ENCODE results near the gene DIP2C. TPM values are rescaled to one million over a fixed set of nuclear protein-coding genes. Genes with fewer than 3 reads are reported as not detected.
"Not testable (repeated sequence)": the region's sequence is repeated elsewhere in the genome, so short reads cannot be mapped to it uniquely, and the experiment has no call there.

Gene DIP2C
- total RNA-seq, 1 donor from 2014 or later = 16.7 TPM

- DNase-seq = not testable (repeated sequence)
Measured at GRCh38 chr10:657816-658350, 31.6 kb downstream of the DIP2C start.

DNA sequence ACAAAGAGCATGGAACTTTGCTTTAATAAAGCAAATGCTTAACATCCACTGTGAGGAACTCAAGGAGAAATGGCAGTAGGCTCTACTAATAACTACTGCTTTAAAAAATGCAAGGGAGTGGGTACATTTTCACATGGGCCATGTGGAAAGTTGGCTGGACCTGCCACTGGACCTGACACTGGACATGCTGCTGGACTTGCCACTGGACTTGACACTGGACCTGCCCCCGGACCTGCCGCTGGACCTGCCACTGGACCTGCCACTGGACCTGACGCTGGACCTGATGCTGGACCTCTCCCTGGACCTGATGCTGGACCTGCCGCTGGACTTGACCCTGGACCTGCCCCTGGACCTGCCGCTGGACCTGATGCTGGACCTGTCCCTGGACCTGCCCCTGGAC lies 32.6 kb downstream of the DIP2C start:
- no peak for DNase-seq

DNA sequence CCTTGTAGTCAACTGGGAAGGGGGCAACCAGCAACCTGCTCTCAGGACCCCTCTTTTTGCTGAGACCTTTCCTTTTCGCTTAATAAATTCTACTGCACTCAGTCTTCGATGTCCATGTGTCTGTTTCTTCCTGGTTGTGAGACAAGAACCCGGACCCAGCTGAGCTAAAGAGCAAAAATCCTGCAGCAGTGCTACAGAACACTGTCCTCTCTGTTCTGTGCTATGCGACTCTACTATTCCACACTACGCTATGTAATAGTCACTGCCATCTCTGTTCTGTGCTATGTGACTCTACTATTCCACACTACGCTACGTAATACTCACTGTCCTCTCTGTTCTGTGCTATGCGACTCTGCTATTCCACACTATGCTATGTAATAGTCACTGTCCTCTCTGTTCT lies 34.3 kb downstream of the DIP2C start:
- no peak for DNase-seq

- no peak for DNase-seq
Measured at GRCh38 chr10:654647-654996, 34.8 kb downstream of the DIP2C start.

DNA sequence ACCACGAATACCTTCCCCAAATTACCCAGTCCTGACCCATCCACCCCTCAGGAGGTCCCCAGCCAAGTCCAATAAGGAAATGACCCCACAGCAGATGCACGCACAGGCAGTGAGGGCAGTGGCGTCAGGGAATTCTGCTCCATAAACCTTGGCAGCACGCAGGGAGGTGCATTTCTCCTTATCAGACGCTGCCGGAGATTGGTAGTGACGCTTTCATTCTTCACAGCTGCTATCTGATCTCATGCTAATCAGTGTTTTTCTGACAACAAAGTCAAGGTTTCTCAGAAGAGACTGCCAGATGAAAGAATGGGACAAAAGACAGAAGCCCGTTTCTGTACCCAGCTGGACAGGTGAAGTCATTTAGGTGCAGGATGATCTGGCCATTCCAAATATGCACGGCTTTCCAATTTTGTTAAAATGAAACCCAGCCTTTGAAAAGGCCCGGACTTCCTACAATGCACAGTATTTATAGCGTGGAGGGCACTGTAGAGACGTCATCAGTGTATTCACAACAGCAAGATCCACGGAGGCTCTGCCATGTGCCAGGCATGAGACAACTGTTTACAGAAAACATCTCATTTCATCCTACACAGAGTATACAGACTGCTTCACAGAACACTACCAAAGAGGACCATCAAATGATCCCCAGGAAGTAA lies 35.3 kb downstream of the DIP2C start:
- DNase-seq = no peak

DNA sequence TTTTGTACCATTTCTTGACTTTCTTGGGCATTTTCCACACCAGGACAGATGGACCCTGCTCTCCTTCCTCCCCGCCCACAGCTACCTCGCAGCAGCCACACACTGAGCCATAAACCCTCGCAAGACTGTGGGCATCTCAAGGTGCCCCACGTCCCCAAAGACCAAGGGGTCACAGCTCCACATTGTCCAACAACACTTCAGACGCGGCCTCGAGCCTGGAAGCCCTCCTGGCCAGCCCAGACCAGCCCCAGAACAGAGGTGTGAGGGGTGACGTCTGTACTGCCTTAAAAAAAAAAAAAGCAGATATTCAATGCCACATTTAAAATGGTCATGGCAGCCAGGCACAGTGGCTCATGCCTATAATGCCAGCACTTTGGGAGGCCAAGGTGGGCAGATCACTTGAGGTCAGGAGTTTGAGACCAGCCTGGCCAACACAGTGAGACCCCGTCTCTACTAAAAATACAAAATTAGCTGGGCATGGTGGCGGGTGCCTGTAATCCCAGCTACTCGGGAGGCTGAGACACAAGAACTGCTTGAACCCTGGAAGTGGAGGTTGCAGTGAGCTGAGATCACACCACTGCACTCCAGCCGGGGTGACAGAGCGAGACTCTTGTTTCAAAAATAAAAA lies 36.5 kb downstream of the DIP2C start:
- not testable (repeated sequence) for DNase-seq

DNA sequence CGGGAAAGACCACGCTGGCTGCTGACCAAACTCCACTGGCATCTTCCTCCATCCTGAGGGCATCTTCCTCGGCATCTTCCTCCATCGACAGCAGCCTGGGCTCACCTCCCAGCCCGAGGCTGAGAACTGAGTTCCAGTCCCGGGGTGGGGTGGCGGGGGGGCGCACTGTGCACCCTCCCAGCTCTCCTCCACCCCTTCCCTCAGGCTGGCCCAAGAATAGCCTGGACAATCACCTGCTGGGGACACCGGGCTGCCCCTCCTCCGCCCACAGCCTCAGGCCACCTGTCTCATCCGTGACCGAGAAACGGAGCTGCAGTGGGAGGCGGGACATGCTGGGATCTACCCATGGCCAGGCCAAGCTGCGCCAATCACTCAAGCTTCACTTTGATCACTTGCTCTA lies 37.2 kb downstream of the DIP2C start:
- DNase-seq = no peak

DNA sequence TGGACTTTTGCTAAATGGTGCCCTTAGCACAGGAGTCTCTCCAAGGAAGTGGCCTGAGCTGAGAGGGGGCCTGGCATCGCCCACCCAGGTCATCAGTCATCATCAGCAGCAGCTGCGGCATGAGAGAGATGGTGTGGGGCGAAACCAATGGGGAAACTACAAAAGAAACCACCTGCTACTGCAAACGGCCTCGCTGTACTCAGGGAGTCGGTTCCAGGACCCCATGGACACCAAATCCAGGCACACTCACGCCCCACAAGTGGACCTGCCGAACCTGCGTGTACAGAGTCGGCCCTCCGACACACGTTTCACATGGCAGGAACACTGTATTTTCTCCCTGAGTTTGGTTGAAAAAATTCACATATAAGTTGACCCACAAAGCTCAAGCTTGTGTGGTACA lies 37.8 kb downstream of the DIP2C start:
- DNase-seq = no peak

DNA sequence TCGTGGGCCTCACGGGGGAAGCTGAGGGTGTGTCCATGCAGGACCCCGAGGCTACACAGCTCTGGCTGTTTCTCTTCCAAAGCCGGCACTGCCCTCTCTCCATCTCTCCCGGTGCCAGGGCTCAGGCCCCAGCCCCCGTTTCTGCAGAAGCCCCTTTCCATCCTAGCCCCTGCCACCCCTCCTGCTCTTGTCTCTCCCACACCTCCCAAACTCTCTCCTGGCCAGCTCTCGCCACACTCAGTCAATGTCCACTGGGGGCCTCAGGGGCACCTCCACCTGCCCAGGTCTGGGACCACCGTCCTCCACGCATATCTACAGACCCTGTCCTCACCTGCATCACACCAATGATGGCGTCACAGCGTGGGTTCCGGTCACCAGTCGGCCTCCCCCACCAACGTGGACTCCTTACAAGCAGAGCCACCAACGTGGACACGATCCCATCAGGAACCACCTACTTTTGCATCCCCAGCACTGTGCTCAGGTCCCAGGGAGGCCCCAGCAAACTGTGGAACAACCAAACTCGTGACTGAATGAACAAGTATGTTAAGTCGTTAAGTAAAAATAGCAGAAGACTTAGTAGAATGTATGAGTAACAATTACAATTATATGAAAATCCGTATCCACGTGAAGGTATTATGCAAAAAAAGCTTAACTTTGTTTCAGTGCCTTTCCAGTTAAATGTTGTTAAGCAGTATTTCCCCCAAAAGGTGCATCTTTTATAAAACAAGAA lies 38.4 kb downstream of the DIP2C start:
- DNase-seq = no peak

DNA sequence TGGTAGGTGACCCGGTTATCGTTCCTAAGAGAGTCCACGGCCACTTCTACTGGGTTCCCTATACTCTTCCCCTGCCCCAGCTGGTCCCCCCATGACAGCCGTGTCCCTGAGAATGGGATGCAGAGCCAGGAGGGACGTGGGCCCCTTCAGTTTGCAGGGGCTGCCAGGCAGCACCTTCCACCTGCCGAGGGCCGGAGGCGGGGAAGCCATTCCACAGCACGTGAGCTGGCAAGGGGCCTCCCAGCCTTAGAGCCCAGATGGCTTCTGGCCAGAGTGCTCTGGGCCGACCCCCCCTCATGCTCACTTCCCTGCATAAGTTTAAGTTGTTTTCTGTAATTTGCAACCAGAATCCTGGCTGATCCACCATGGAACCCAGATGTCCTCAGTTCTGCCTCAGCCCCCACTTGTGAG lies 39.0 kb downstream of the DIP2C start:
- no peak for DNase-seq

DNA sequence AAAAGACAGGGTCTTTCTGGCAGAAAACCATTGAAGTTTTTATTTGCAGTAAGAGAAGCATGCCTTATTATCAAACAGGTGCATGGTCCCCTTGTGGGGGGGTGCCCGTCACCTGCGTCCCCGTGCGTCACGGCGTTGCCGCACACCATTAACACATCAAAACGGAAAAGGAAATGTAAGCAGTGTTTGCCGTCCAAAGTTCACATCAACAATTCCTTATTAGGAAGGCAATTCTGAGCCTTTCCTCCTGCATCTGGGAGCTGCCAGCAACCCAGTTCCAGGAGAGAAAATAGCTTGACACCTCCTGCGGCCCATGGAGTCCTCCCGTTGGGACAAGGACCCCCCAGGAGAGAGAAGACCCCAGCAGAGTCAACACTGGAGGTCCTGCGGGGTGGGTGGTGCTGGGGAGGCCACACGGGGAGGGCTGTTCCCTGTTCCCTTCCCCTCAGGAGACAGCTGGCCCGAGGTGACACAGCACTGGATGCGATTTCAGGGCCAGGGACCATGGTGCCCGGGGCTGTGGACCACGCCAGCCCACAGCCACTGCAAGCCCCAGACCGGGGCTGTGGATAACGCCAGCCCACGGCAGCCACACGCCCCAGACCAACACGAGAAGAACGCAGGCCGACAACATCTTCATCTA lies 39.5 kb downstream of the DIP2C start:
- no peak for DNase-seq

- DNase-seq = no peak
Measured at GRCh38 chr10:649445-649797, 40.0 kb downstream of the DIP2C start.

DNA sequence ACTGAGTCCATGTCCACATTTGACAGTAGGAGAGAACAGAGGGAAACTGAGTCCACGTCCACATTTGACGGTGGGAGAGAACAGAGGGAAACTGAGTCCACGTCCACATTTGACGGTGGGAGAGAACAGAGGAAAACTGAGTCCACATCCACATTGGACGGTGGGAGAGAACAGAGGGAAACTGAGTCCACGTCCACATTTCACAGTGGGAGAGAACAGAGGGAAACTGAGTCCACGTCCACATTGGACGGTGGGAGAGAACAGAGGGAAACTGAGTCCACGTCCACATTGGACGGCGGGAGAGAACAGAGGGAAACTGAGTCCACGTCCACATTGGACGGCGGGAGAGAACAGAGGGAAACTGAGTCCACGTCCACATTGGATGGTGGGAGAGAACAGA lies 42.4 kb downstream of the DIP2C start:
- DNase-seq = not testable (repeated sequence)

DNA sequence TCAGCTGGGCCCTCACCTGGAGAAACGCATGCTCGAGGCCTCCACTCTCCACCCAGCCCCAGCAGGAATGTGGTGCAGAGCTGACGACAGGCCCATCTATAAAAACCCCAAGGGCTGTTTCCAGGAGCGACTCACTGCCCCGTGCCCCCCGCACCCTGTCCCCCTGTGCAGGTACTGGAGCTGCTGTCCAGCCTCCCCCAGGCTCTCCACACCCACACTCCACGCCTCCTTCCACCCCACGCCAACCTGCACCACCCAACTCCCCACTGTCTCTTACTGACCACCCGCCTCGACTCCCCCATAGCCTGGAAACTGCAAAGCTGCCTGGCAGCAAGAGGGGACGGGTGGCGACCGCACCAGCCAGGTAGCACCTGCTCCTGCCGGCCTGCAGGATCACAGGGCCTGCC lies 43.3 kb downstream of the DIP2C start:
- DNase-seq = no peak

DNA sequence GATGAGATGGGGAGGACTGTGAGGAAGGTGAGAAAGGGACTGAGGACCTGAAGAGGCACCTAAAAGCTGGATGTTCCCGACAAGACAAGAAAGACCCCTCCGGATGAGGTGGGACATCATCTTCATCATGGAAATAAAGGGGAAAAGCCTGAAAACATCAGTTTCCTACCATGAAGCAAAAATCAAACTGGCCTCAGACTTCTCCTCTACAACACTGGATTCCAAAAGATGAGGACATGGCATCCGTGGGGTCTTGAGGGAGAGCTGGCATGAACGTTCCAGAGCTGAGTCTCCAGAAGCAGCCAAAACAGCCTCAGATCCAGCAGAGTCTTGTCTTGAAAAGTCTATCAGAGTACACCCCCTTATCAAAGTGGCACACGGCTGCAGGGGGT lies 44.5 kb downstream of the DIP2C start:
- no peak for DNase-seq

DNA sequence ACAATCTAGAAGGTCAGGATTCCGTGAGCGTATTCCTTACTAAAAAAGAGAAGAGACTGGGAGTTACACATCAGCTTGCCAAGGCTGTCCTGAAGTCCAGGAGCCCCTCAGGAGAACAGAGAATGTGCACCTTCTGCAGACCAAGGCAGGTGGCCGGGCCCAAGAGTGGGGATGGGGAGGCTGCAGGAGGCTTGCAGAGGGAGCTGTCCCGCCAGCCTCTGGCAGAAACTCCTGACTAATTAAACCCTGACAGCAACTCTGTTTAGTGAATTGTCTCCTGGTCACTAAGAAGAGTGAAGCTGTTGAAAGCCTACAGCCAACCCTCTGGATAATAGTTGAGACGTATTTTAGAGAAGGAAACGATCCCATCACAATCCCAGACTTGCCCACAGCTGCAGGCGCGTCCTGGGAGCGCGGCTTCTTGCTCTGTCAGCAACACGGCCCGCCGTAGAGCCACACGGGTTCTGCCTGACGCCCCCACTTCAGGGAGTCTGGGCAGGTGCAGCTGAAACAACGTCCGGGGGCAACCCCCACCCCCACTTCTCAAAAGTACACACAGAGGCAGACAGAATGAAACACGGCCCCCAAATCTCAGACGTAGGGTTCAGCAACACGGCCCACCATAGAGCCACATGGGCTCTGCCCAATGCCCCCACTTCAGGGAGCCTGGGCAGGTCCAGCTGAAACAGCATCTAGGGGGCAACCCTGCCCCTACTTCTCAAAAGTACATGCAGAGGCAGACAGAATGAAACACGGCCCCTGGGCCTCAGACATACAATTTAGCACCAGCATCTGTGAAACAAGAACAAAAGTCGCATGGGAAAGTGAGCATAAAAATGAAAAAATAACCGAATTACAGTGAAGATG lies 45.2 kb downstream of the DIP2C start:
- no peak for DNase-seq

DNA sequence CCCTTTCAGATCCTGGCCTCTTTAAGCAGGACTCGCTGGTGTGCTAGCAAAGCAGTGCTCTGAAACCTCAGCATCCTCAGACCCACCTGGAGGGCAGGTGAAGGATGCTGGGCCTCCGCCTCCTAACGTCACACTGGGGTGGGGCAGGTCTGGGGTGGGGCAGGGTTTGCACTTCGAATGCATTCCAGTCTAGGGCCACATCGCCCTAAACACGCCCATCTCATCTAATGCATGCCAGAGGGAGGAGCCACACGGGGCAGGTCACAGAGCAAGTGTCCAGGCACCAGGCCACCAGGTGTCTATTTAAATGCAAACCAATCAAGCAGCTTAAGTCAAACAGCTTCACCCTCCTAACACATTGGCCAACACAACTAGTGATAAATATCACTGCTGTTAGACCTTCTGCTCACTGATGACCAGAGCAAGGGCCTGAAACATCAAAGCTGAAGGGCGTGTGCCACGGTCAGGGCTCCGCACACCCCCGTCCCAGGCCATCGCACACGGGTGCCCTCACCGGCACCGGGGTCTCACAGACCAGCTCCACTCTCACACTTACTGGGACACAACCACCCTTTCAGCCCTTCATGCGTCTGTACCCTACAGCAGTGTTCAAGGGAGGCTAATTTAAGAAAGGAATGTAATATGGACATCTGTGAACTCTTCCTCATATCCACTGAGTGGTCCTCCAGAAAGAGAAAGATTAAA lies 47.1 kb downstream of the DIP2C start:
- DNase-seq = no peak

DNA sequence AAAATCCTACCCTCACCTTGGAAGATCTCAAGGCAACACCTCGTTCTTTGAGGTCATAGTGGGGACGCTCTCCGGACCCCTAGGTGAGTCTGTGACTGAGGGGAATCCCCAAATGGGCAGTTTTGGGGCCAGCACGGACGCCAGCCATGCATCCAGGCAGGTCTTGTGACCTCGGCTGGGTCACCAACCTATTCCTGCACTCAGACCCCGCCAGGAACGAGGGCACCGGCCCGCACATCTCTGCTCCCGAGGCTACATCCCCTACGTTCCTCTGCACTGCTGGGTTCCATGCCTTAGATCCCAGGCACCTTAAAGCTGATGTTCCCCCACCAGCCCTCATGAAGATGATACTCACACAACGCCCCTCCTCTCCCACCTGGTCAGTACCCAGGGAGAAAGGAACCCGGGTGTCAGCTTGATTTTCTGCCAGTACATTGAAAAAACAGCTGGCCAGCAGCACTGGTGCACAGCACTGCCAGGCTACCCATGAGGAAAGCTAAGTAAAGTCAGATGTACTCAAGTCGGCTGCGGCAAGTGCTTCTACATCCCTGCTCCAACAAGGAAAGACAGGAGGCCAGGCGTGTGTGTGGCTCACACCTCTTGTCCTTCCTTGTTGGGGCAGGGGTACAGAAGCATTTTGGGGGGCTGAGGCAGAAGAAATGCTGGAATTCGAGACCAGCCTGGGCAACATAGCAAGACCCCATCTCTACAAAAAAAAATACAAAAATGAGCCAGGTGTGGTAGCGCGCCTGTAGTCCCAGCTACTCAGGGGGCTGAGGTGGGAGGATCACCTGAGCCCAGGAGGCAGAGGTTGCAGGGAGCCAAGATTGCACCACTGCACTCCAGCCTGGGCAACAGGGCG lies 48.1 kb downstream of the DIP2C start:
- no peak for DNase-seq

DNA sequence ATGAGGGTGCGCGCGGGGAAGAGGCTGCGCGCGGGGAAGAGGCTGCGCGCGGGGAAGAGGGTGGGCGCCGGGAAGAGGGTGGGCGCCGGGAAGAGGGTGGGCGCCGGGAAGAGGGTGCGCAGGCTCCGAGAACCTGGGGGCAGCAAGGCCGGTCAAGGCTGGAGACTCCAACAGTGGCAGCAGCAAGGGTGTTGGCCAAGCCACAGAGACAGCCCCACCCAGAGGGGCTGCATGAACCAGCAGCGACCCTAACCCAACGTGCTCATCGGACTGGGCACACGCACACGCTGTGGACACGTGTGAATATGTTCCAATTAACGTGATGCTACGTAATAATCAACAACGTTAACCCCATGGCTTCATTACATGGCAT lies 48.8 kb downstream of the DIP2C start:
- DNase-seq = no peak
